Measurements from ENCODE around the gene ADGRE2.
"Not testable (repeated sequence)": the region's sequence is repeated elsewhere in the genome, so short reads cannot be mapped to it uniquely, and the experiment has no call there.

The ADGRE2 gene

DNA sequence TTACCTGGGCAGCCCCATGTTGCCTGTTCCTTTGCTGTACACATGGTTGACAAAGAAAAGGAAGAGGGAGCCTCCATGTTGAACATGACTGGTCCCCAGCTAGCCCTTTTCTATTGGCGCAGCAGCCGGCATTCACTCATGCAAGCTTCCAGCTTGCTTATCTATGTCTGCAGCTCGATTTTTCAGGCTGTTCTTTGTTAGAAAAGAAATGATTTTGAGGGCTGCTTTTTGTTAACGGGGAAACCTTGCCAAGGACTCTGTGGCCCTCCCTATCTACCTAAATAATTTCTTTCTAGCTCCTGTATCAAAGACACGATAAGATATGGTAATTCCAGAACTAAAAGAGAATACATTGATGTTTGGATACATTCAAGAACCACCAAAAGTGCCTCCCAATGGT is 20.4 kb upstream of the ADGRE2 start:
- H3K9ac ChIP-seq (ENCODE audit: low read depth, low read length, poor library complexity) = no peak overlapping the region
- no peak overlapping the region for H2BK120ac ChIP-seq (ENCODE audit: low read depth, low read length)
- WGBS, 2 donors (ENCODE audit: extremely low coverage in 2 of 2, insufficient read length in 2 of 2, insufficient replicate concordance in 1 of 2) = no CpG with 5 or more reads among the region's 5 CpGs

DNA sequence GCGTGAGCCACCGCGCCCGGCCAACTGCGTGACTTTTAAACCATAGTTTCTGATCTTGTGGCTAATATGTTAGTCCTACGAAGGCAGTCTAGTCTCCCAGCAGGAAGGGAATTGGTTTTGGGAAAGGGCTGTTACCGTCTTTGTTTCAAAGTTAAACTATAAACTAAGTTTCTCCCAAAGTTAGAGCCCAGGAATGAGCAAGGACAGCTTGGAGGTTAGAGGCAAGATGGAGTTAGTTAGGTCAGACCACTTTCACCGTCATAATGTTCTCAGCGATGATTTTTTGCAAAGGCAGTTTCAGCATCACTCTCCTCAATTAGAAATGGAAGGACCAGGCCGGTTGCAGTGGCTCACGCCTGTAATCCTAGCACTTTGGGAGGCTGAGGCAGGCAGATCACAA is 17.7 kb upstream of the ADGRE2 start:
- no peak for DNase-seq (ENCODE audit: low spot score)
- no peak overlapping the region for H3K4ac ChIP-seq (ENCODE audit: low read length)
- H3K4me1 ChIP-seq (ENCODE audit: control insufficient read depth in 2 of 2, insufficient read depth in 1 of 2, low read depth in 1 of 2, low read length in 2 of 2) = no peaks in the 10 kb centered on the region
- no peak overlapping the region for H3K14ac ChIP-seq (ENCODE audit: low read length)
- no peak overlapping the region for H2BK15ac ChIP-seq (ENCODE audit: low read length)
- H4K91ac ChIP-seq (ENCODE audit: low read depth, low read length, poor library complexity) = no peak overlapping the region
- WGBS, 2 donors (ENCODE audit: extremely low coverage in 2 of 2, insufficient read length in 2 of 2, insufficient replicate concordance in 1 of 2) = no CpG with 5 or more reads among the region's 11 CpGs
- no peak overlapping the region for H2BK120ac ChIP-seq (ENCODE audit: low read depth, low read length)
- H3K36me3 ChIP-seq (replicated peaks in 1 of 2; ENCODE audit: control insufficient read depth in 2 of 2, insufficient read depth in 2 of 2, low read length in 2 of 2) = no peaks in the 10 kb centered on the region
- H3K79me1 ChIP-seq (ENCODE audit: low read depth, low read length) = no peaks in the 10 kb centered on the region
- no peak overlapping the region for H2AFZ ChIP-seq (ENCODE audit: low read length)
- H3K4me2 ChIP-seq (ENCODE audit: insufficient read depth, low read length, poor library complexity, severe bottlenecking) = no peak overlapping the region
- H3K27ac ChIP-seq (replicated peaks; ENCODE audit: low read length) = no peak overlapping the region
- H2BK12ac ChIP-seq (ENCODE audit: low read length) = no peak overlapping the region
- H3K9me3 ChIP-seq (replicated peaks in 1 of 2; ENCODE audit: control insufficient read depth in 2 of 2, insufficient read depth in 1 of 2, low read depth in 1 of 2, low read length in 2 of 2) = no peaks in the 10 kb centered on the region
- H2AK5ac ChIP-seq (ENCODE audit: low read depth, low read length) = no peak overlapping the region
- H3K23ac ChIP-seq (ENCODE audit: low read depth, low read length, poor library complexity) = no peak overlapping the region
- H4K8ac ChIP-seq (ENCODE audit: low read depth, low read length) = no peak overlapping the region
- H3K9ac ChIP-seq (ENCODE audit: low read depth, low read length, poor library complexity) = no peak overlapping the region
- H3K27me3 ChIP-seq (ENCODE audit: control insufficient read depth in 3 of 3, insufficient read depth in 3 of 3, low read depth in 1 of 3, low read length in 3 of 3) = no peaks in the 10 kb centered on the region
- H3K4me3 ChIP-seq (ENCODE audit: low read length in 2 of 2) = no peak overlapping the region
- no peak overlapping the region for H2BK5ac ChIP-seq (ENCODE audit: low read length)
- H3K18ac ChIP-seq (ENCODE audit: low read length) = no peak overlapping the region

More for the DNA sequence above, 20.4 kb upstream of the ADGRE2 start:
- H3K27me3 ChIP-seq (ENCODE audit: control insufficient read depth in 3 of 3, insufficient read depth in 3 of 3, low read depth in 1 of 3, low read length in 3 of 3) = no peaks in the 10 kb centered on the region
- H3K9me3 ChIP-seq (replicated peaks in 1 of 2; ENCODE audit: control insufficient read depth in 2 of 2, insufficient read depth in 1 of 2, low read depth in 1 of 2, low read length in 2 of 2) = no peaks in the 10 kb centered on the region
- DNase-seq (ENCODE audit: low spot score) = no peak
- H3K23ac ChIP-seq (ENCODE audit: low read depth, low read length, poor library complexity) = no peak overlapping the region
- H2BK12ac ChIP-seq (ENCODE audit: low read length) = no peak overlapping the region
- H3K14ac ChIP-seq (ENCODE audit: low read length) = no peak overlapping the region
- H2BK5ac ChIP-seq (ENCODE audit: low read length) = no peak overlapping the region
- H4K8ac ChIP-seq (ENCODE audit: low read depth, low read length) = no peak overlapping the region
- no peak overlapping the region for H3K4ac ChIP-seq (ENCODE audit: low read length)
- no peaks in the 10 kb centered on the region for H3K79me1 ChIP-seq (ENCODE audit: low read depth, low read length)
- H3K4me3 ChIP-seq (ENCODE audit: low read length in 2 of 2) = no peak overlapping the region
- H3K36me3 ChIP-seq (replicated peaks in 1 of 2; ENCODE audit: control insufficient read depth in 2 of 2, insufficient read depth in 2 of 2, low read length in 2 of 2) = no peaks in the 10 kb centered on the region
- no peaks in the 10 kb centered on the region for H3K4me1 ChIP-seq (ENCODE audit: control insufficient read depth in 2 of 2, insufficient read depth in 1 of 2, low read depth in 1 of 2, low read length in 2 of 2)
- H4K91ac ChIP-seq (ENCODE audit: low read depth, low read length, poor library complexity) = no peak overlapping the region
- no peak overlapping the region for H3K4me2 ChIP-seq (ENCODE audit: insufficient read depth, low read length, poor library complexity, severe bottlenecking)
- no peak overlapping the region for H2BK15ac ChIP-seq (ENCODE audit: low read length)
- no peak overlapping the region for H2AFZ ChIP-seq (ENCODE audit: low read length)
- H2AK5ac ChIP-seq (ENCODE audit: low read depth, low read length) = no peak overlapping the region
- no peak overlapping the region for H3K27ac ChIP-seq (replicated peaks; ENCODE audit: low read length)
- no peak overlapping the region for H3K18ac ChIP-seq (ENCODE audit: low read length)

GRCh38 chr19:14795078-14795721 is 16.8 kb upstream of the ADGRE2 start:
- H3K23ac ChIP-seq (ENCODE audit: low read depth, low read length, poor library complexity) = no peak overlapping the region
- H3K14ac ChIP-seq (ENCODE audit: low read length) = no peak overlapping the region
- H3K27ac ChIP-seq (replicated peaks; ENCODE audit: low read length) = no peak overlapping the region
- H2BK15ac ChIP-seq (ENCODE audit: low read length) = no peak overlapping the region
- no peaks in the 10 kb centered on the region for H3K4me1 ChIP-seq (ENCODE audit: control insufficient read depth in 2 of 2, insufficient read depth in 1 of 2, low read depth in 1 of 2, low read length in 2 of 2)
- no peak overlapping the region for H2BK120ac ChIP-seq (ENCODE audit: low read depth, low read length)
- H2AFZ ChIP-seq (ENCODE audit: low read length) = no peak overlapping the region
- no peak overlapping the region for H2BK12ac ChIP-seq (ENCODE audit: low read length)
- no peaks in the 10 kb centered on the region for H3K9me3 ChIP-seq (replicated peaks in 1 of 2; ENCODE audit: control insufficient read depth in 2 of 2, insufficient read depth in 1 of 2, low read depth in 1 of 2, low read length in 2 of 2)
- WGBS, 2 donors (ENCODE audit: extremely low coverage in 2 of 2, insufficient read length in 2 of 2, insufficient replicate concordance in 1 of 2) = no CpG with 5 or more reads among the region's 5 CpGs
- no peak overlapping the region for H3K4me2 ChIP-seq (ENCODE audit: insufficient read depth, low read length, poor library complexity, severe bottlenecking)
- H3K79me1 ChIP-seq (ENCODE audit: low read depth, low read length) = no peaks in the 10 kb centered on the region
- H3K9ac ChIP-seq (ENCODE audit: low read depth, low read length, poor library complexity) = no peak overlapping the region
- H2AK5ac ChIP-seq (ENCODE audit: low read depth, low read length) = no peak overlapping the region
- H3K4me3 ChIP-seq (ENCODE audit: low read length in 2 of 2) = no peak overlapping the region
- no peak overlapping the region for H3K18ac ChIP-seq (ENCODE audit: low read length)
- H3K27me3 ChIP-seq (ENCODE audit: control insufficient read depth in 3 of 3, insufficient read depth in 3 of 3, low read depth in 1 of 3, low read length in 3 of 3) = no peaks in the 10 kb centered on the region
- no peak overlapping the region for H4K8ac ChIP-seq (ENCODE audit: low read depth, low read length)
- H4K91ac ChIP-seq (ENCODE audit: low read depth, low read length, poor library complexity) = no peak overlapping the region
- no peak overlapping the region for H3K4ac ChIP-seq (ENCODE audit: low read length)
- DNase-seq (ENCODE audit: low spot score) = no peak
- H2BK5ac ChIP-seq (ENCODE audit: low read length) = no peak overlapping the region
- no peaks in the 10 kb centered on the region for H3K36me3 ChIP-seq (replicated peaks in 1 of 2; ENCODE audit: control insufficient read depth in 2 of 2, insufficient read depth in 2 of 2, low read length in 2 of 2)

- not testable (repeated sequence) for H4K8ac ChIP-seq (ENCODE audit: low read depth, low read length); H3K4me2 ChIP-seq (ENCODE audit: insufficient read depth, low read length, poor library complexity, severe bottlenecking); H3K23ac ChIP-seq (ENCODE audit: low read depth, low read length, poor library complexity); H3K4me1 ChIP-seq (ENCODE audit: control insufficient read depth in 2 of 2, insufficient read depth in 1 of 2, low read depth in 1 of 2, low read length in 2 of 2); H2BK12ac ChIP-seq (ENCODE audit: low read length); H3K79me1 ChIP-seq (ENCODE audit: low read depth, low read length); DNase-seq (ENCODE audit: low spot score); H3K36me3 ChIP-seq (replicated peaks in 1 of 2; ENCODE audit: control insufficient read depth in 2 of 2, insufficient read depth in 2 of 2, low read length in 2 of 2); H3K27ac ChIP-seq (replicated peaks; ENCODE audit: low read length); H3K9me3 ChIP-seq (replicated peaks in 1 of 2; ENCODE audit: control insufficient read depth in 2 of 2, insufficient read depth in 1 of 2, low read depth in 1 of 2, low read length in 2 of 2); H2AFZ ChIP-seq (ENCODE audit: low read length); H3K18ac ChIP-seq (ENCODE audit: low read length); H3K4me3 ChIP-seq (ENCODE audit: low read length in 2 of 2); H3K9ac ChIP-seq (ENCODE audit: low read depth, low read length, poor library complexity); H2AK5ac ChIP-seq (ENCODE audit: low read depth, low read length); H3K14ac ChIP-seq (ENCODE audit: low read length); H2BK15ac ChIP-seq (ENCODE audit: low read length); H2BK120ac ChIP-seq (ENCODE audit: low read depth, low read length); H3K4ac ChIP-seq (ENCODE audit: low read length); H2BK5ac ChIP-seq (ENCODE audit: low read length); H3K27me3 ChIP-seq (ENCODE audit: control insufficient read depth in 3 of 3, insufficient read depth in 3 of 3, low read depth in 1 of 3, low read length in 3 of 3); H4K91ac ChIP-seq (ENCODE audit: low read depth, low read length, poor library complexity)
- no CpG with 5 or more reads among the region's 6 CpGs for WGBS, 2 donors (ENCODE audit: extremely low coverage in 2 of 2, insufficient read length in 2 of 2, insufficient replicate concordance in 1 of 2)
Observed at GRCh38 chr19:14792250-14792649, 13.9 kb upstream of the ADGRE2 start.
